GM18909 (cell line): ENCODE results near the gene ADSL.
"Not testable (repeated sequence)": the region's sequence is repeated elsewhere in the genome, so short reads cannot be mapped to it uniquely, and the experiment has no call there.

Experiments
- ATAC-seq: cut with Tn5 transposase; IDR thresholded peaks from one replicate; pipeline ENCODE4 v1.9.1; 2021; ENCODE audit warnings: mild to moderate bottlenecking; ENCODE audit not compliant: unreplicated experiment, poor library complexity

Gene ADSL

DNA sequence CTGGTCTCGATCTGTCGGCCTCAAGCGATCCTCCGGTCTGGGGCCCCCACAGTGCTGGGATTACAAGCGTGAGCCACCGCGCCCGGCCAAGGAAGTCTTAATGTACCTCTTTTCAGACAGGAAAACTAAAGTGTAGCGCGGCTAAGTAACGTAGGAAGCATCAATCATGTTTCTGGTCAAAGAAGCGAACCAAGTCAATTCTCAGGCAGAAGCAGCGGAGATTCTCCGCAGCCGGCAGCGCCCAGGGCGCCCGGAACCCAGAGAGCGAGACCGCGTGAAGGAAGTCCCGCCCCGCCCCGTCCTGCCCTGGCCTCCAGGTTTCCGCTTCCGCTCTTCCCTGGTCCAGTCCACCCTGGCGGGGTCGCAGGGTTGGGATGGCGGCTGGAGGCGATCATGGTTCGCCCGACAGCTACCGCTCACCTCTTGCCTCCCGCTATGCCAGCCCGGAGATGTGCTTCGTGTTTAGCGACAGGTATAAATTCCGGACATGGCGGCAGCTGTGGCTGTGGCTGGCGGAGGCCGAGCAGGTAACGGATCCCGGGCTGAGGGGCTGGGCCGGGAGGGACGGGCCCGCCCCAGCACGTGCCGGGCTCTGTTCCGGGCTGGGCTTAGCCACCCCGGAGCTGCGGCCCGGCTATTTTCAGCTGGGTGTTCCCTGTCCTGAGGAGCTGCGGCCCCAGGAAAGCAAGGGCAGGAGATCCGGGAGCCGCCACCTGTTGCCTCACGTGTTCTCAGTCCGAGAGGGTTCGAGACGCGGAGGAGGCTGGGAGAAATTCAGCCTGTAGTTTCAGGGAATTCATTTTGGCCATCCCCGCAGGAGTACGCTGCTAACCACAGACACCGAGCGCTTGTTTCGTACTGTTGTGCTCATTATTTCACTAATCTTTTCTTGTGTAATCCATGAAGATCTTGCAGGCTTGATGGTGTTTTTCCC is at the start of gene ADSL:
Gene ADSL (plus strand): TSS at position 316 of the 934 bp plus-strand sequence. CDS start 59 bp downstream, at position 375.
- ATAC-seq = peak; percentile 72

DNA sequence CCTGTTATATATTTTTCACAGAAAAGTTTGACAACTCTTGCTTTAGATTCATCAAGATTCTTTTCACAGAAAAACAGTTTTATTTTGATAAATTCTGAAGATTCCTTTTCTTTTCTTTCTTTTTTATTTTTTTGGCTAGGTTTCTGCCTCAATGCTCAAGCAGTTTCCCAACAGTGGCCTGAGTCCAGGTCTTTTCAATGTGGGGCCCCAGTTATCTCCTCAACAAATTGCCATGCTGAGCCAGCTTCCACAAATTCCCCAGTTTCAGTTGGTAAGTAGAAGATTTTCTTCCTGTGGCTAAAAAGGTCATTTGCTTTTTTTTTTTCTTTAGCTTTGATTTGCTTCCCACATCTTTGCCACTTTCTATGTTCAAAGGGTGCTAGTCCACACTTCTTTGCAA is 46.0 kb upstream of the ADSL start:
- ATAC-seq = no peak

DNA sequence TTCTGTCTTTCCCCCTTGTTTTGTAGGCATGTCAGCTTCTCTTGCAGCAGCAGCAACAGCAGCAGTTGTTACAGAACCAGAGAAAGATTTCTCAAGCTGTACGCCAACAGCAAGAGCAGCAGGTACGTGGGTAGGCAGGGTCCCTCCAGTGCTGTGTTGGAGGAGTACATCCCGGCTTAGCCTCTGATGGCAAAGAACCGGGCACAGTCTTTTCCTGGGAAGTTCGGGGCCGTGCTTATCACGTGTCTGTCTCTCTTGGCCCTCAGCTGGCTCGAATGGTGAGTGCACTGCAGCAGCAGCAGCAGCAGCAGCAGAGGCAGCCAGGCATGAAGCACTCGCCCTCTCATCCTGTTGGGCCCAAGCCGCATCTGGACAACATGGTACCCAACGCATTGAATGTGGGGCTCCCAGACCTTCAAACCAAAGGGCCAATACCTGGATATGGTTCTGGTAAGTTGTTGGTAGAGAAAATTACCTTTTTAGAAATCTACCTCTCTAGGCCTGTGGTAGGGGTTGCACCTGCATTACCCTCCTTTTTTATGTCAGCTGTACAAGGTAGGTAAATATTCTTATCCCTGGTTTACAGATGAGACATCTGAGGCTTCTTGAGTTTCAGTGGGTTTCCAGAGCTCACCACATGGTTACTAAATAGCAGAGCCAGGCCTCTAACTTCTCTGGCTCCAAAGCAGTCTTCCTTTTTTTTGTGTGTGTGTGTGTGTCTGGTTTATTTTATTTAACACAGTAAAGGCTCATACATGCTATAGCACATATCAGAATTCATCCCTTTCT is 45.2 kb upstream of the ADSL start:
- ATAC-seq = peak; percentile 64

DNA sequence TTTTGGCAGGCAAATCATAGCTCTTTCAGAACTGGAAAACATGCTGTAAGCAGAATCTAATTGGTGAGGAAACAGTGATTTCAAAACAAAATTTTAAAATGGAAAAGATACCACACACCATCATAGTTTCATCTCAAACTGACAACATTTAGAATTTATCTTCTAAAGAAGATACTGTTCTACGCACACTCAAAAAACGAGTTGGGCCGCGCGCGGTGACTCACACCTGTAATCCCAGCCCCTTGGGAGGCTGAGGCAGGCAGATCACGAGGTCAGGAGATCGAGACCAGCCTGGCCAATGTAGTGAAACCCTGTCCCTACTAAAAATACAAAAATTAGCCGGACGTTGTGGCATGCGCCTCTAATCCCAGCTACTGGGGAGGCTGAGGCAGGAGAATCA is 44.2 kb upstream of the ADSL start:
- ATAC-seq = no peak

DNA sequence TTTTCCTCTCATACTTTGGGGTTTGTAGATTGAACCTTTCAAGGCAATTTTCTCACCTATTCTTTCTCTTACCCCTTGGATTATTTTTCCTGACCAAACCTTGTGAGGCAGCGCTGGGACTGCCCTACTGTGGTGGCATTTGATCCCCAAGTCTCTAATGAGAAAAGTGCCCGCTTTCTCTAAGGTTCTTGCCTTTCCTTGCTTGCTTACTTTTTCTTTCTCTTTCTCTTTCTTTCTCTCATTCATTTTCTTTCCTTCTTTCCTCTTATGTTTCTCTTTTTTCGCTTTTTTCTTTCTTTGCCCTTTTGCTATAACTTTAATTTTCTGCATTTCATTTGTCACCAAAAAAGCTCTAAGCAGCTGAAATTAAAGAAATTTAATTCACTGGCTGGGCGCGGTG is 40.7 kb upstream of the ADSL start:
- no peak for ATAC-seq

DNA sequence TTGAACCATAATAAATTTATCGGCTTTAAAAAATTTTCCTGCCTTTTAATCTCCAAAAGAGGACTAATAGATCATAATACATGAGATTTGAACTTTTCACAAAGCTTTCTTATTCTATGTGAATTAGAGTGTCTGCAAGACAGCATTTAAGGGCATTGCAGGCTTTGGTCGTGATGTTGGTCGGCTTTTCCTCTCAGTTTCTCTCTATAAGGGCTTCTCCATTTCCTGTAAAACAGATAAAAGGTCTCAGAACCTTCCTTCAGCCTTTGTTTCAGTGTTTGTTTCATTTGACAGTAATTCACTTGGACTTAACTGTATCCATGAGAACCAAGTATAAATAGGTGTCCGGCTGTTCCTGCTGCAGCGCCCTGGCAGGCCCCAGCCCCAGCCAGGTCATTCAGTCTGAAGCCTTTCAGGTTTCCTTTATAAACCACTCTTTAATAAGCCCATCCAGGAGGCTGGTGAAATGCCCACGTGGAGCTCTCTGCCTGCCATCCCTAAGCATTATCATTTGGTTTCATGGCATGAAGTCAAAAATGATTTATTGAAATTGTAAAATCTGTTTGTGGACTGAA is 37.2 kb upstream of the ADSL start:
- no peak for ATAC-seq

DNA sequence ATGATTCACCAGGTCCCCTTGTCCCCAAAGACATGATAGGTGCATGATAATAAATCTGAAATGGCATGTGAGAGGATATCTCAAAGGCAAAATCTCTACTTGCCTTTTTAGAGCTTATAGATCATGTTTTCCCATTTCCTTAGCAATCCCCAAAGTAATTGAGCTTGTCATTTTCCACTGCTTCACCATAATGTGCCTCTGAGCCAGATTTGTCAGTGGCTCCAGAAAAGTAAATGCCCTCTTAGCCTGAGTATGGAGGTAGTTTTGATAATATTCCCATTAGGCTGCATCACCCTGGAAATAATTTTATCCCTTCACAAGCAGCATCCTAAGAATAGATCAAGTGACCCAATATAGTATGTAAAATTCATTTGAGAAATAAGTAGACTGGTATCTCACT is 36.7 kb upstream of the ADSL start:
- no peak for ATAC-seq

DNA sequence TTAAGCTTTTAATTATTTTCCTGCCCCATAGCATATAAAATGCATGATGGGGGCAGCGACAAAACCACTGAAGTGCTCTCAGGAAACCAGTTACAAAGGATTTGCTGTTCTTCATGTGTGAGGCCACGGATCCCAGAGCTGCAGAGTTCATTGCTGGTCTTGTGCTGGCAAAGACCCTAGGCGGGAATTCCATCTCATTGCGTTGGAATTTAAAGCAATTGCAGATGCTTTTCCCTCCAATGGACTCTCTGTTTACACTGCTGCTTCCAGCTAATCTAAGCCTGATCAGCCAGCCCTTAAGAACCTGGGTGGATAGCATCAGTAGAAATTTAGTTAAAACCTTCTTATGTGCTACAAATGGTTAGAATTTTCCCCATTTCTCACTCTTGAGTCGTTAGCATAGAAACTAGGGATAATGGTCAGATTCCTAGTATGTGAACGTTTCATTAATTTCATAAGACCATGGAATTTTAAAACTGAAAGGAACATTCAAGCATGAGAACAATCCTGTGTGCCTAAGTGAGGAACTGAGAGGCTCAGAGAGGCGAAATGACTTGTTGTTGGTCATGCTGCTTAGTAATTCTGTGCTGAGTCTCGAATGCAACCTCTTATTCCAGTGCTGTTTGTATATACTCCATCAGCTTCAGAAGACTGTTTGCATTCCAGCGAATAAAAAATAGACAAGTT is 36.1 kb upstream of the ADSL start:
- ATAC-seq = no peak

DNA sequence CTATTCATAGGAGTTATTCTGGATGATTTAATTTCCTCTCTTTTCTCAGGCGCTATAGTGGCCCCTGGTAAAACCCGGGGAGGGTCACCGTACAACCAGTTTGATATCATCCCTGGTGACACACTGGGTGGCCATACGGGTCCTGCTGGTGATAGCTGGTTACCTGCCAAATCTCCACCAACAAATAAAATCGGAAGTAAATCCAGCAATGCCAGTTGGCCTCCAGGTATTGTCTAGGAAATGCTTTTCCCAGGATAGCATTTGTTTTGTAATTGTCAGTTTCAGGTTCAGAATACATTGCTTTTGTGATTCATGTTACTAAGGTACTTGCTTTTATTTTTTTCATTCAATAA is 35.6 kb upstream of the ADSL start:
- no peak for ATAC-seq

DNA sequence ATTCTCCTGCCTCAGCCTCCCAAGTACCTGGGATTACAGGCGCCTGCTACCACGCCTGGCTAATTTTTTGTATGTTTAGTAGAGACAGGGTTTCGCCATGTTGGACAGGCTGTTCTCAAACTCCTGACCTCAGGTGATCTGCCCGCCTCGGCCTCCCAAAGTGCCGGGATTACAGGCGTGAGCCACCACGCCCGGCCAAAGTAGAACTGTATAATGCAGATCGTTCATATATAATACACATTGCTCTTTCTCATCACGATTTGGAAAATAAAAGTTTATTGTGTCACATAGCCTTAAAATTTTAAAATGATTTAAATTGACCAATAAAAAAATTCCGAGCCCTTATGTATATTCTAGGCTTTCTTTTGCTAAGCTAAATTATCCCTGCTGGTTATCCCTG is 34.7 kb upstream of the ADSL start:
- ATAC-seq = not testable (repeated sequence)

DNA sequence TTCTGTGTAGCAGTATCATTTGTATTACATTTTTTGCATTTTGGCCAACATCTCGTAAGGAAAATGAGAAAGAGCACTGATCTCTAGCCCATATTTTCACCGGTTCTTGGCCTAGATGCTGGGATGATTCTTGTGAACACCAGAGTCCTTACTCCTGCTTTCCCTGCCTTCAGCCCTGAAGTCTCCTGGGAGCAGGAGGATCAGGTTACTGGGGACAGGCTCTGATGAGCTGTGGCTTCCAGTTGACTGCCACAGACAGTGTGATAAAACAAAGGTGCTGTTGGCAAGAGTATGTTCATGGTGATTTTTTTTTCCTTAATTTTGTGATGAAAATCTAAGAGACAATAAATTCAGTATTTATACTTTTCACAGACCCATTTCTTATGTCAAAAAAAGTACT is 34.2 kb upstream of the ADSL start:
- ATAC-seq = no peak

DNA sequence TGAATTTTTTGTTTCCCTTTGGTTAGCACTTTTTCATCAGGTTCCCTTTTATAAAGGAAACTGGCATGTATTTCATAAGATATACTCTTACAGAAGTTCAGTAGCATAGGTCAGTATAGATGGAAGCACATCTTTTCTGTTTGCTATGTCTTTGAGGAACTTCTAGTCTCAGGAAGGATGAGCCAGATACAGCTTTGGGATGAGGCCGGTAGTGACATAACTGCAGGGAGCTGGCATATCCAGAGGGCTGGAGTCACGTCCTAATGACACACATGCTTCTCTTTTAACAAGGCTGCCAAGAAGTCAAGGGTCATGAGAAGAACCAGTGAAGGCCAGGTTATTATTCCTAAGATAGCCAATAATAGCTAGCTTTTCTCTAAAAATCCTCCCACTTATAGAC is 33.3 kb upstream of the ADSL start:
- no peak for ATAC-seq

DNA sequence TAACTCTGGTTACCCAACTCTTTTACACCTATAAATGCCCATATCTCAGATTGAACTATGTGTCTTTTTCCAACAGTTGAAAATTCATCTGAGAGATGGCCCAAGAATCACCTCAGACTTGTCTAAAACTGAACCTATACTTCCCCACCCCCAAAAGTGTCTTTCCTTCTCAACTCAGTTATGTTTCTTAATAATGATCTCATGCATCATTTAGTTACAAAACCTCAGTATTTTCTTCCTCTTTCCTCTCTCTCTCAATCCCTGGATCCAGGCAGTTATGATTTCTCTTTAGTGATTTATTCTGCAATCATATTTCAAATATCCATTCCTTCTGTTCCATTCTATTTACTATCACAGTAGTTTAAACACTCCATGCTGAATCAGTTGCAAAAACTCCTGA is 32.3 kb upstream of the ADSL start:
- ATAC-seq = no peak

DNA sequence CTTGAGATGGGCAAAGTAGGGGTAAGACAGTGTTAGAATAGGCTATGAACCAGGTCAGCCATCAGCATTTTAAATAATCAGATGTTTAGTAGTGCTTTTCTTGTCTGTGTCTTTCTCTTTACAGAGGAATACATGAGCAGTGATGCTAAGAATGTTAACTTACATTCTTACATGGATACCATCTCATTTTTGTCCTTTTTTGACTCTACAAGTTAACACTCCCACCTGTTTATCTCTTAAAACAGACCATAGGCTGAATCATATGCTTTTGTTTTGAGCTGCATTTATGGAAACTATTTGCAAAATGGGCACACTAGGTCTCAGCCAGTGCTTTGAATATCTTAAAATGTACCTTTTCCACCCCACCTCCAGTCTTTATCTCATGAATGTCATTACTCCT is 25.6 kb upstream of the ADSL start:
- ATAC-seq = no peak

DNA sequence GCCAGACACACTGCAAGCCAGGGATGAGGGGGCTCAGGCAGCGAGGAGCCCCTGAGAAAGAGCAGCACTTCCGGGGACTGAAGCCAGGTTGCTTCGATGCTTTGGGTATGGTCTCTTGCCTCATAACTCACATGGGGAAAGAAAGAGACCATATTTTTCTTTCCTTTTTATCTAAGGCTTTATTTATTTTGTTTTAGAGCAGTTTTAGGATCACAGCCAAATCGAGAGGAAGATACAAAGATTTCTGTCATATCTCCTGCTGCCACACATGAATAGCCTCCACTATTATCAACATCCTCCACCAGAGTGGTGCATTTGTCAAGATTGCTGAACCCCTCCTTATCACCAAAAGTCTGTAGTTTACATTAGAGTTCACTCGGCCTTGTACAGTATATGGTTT is 24.3 kb upstream of the ADSL start:
- no peak for ATAC-seq

DNA sequence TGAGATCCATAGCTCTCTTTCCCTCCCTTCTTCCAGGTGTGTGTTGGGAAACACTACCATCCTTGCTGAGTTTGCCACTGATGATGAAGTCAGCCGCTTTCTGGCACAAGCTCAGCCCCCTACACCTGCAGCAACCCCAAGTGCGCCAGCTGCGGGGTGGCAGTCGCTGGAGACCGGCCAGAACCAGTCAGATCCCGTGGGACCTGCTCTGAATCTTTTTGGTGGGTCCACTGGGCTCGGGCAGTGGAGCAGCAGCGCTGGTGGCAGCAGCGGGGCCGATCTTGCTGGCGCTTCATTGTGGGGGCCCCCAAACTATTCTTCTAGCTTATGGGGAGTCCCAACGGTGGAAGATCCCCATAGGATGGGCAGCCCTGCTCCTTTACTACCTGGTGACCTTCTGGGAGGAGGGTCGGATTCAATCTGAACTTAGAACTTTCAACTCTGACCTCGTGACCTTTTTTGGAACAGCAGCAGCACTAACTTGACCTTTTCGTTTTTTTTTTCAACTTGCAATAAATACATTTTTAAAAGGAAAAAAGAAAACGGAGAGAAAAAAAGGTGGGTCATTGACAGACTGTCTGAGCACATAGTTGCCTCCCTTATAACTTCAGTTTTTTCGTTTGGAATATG is 23.4 kb upstream of the ADSL start:
- no peak for ATAC-seq

DNA sequence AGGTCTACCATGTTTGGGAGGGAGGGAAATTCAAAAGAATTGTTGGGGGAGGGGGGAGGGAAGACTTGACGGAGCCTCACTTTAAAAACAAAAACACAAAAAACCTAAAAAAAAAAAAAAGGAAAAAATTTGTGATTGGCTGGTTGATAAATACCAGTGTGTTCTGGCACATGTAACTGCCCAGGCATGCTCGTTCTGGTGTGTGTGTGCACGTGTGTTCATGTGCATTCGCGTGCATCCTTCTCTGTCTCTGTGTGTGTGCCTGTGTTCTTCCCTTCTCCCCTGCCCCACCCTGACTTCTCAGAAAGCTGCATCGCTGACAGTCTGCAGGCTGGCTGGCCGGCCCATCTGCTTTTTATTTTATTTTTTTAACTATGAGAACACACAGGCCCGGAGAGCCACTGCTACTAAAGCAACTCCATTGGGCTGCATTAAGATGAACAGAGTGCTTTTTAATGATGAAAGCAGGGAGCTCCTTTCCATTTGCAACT is 22.6 kb upstream of the ADSL start:
- ATAC-seq = no peak

DNA sequence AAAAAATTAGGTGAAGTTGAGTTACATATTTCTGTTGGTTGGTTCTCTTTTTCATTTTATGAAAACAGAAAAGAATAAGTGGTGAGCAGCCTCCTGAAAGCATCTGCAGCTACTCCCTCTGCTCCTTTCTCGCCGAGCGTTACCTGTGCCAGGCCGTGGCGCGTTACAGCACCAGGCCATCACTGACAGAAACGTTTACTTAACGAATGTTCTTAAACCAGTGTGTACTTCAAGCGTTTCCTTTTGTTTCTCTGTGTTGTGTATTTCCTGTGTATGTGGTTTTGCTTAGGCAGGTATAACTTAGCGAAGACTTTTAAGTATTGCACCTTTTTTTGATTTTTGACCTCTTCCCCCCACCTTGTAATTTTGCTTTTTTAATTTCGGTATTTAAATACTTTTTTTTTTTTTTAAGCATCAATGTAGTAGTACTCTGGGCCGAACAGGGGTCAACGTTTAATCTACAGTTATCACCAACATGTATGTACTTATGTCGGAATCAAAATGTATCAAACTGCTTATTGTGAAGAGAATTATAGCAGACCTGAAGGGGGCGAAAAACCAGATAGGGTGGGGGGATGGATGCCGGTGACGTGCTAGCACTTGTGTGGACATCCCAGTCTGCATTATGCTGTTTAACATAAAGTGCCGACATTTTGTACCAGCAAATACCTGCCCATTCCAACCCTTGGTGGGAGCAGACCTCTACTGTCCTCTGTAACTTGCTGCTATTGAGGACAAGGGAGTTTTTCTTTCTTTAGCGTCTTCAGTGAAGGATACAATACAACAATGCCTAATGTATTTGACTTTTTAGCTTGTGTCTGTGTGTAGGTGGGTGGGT is 21.6 kb upstream of the ADSL start:
- no peak for ATAC-seq

DNA sequence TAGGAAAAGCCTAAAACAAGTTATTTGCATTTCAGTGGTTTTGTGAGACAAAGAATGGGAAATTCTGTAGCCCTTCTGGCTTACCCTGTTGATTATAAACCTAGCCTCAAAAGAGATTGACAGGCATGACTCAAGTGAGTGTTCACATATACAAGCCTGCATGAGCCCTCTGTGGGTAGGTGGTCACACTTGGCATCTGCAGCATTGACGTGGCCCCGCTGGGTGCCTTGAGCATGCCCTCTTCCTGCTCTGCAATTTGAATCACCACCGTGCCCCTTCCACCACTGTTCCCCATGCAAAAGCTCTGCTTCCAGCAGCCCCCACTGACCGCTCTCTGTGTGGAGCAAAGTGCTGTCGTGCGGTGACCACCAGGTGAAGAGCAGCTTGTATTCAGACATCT is 21.0 kb upstream of the ADSL start:
- no peak for ATAC-seq
